CD14-positive monocyte (primary cell): Measurements from ENCODE around the gene CACNB1. TPM values are rescaled to one million over a fixed set of nuclear protein-coding genes. Genes with fewer than 3 reads are reported as not detected.

Source experiments
- DNase-seq, 3 donors: peaks; one replicate each; pipeline ENCODE4 v3.0.0-alpha.2; 2011 to 2022
- H2AFZ ChIP-seq: 2 replicates; pipeline ENCODE4 v1.6.0; 2012; ENCODE audit warnings: mild to moderate bottlenecking, low read depth, low read length, inconsistent platforms; ENCODE audit not compliant: insufficient read depth, poor library complexity, severe bottlenecking
- H3K27ac ChIP-seq, 2 donors: 1 replicate in 1 of 2; 2 replicates in 1 of 2; pipeline ENCODE4 v1.5.1; 2012 to 2013; ENCODE audit warnings: low read length in 2 of 2, control low read depth in 1 of 2, inconsistent platforms in 1 of 2, low read depth in 1 of 2, mild to moderate bottlenecking in 1 of 2
- H3K27me3 ChIP-seq, 2 donors: one replicate each; pipeline versions ENCODE4 v1.6.0 to v1.6.1; 2011 to 2013; ENCODE audit warnings: low read length in 2 of 2; ENCODE audit not compliant: control insufficient read depth in 2 of 2, insufficient read depth in 2 of 2
- H3K36me3 ChIP-seq, 2 donors: replicated peaks in 1 of 2; 1 replicate in 1 of 2; 2 replicates in 1 of 2; pipeline versions ENCODE4 v1.5.1 to v1.6.1; 2012 to 2013; ENCODE audit warnings: low read length in 2 of 2, control low read depth in 1 of 2, inconsistent platforms in 1 of 2, mild to moderate bottlenecking in 1 of 2; ENCODE audit not compliant: insufficient read depth in 2 of 2, control insufficient read depth in 1 of 2
- H3K4me1 ChIP-seq, 2 donors: 1 replicate in 1 of 2; 2 replicates in 1 of 2; pipeline versions ENCODE4 v1.5.1 to v1.6.1; 2012 to 2013; ENCODE audit warnings: low read length in 2 of 2, control low read depth in 1 of 2, inconsistent platforms in 1 of 2, mild to moderate bottlenecking in 1 of 2, moderate library complexity in 1 of 2; ENCODE audit not compliant: insufficient read depth in 2 of 2, control insufficient read depth in 1 of 2
- H3K4me2 ChIP-seq: replicated peaks from 2 replicates; pipeline ENCODE3; 2012; ENCODE audit warnings: low read length, moderate library complexity, mild to moderate bottlenecking; ENCODE audit not compliant: poor library complexity, severe bottlenecking; ENCODE audit errors: extremely low read depth
- H3K4me3 ChIP-seq, 3 experiments: fragments of 200-600 bp in 1 of 3; sonication (generic) in 1 of 3; replicated peaks in 1 of 3; 1 replicate in 2 of 3; 2 replicates in 1 of 3; pipeline ENCODE4 v1.5.1; 2011 to 2013; ENCODE audit warnings: low read length in 3 of 3, mild to moderate bottlenecking in 3 of 3, control low read depth in 2 of 3, low read depth in 2 of 3, inconsistent platforms in 1 of 3, moderate library complexity in 1 of 3
- H3K79me2 ChIP-seq: 2 replicates; pipeline ENCODE4 v1.6.0; 2012; ENCODE audit warnings: mild to moderate bottlenecking, control low read depth, inconsistent platforms, low read length, moderate library complexity; ENCODE audit not compliant: insufficient read depth
- H3K9ac ChIP-seq: 2 replicates; pipeline ENCODE4 v1.6.0; 2017; ENCODE audit warnings: low read length, mild to moderate bottlenecking; ENCODE audit not compliant: insufficient read depth, poor library complexity, severe bottlenecking
- H3K9me3 ChIP-seq, 2 donors: replicated peaks in 1 of 2; 1 replicate in 1 of 2; 2 replicates in 1 of 2; pipeline versions ENCODE4 v1.5.1 to v1.6.1; 2012 to 2013; ENCODE audit warnings: low read length in 2 of 2, control low read depth in 1 of 2; ENCODE audit not compliant: control insufficient read depth in 1 of 2, insufficient read depth in 1 of 2
- H4K20me1 ChIP-seq: 2 replicates; pipeline ENCODE4 v1.6.0; 2012; ENCODE audit warnings: mild to moderate bottlenecking, low read length, control low read depth, moderate library complexity; ENCODE audit not compliant: insufficient read depth
- H3K27ac Mint-ChIP-seq, 7 donors: one replicate each; pipeline ENCODE4 v1.8.0; 2020; ENCODE audit warnings: mild to moderate bottlenecking in 7 of 7, mixed read lengths in 7 of 7, moderate library complexity in 6 of 7, inconsistent platforms in 2 of 7
- H3K27me3 Mint-ChIP-seq, 3 donors: one replicate each; pipeline ENCODE4 v1.8.0; 2021 to 2022; ENCODE audit warnings: low read depth in 3 of 3, mild to moderate bottlenecking in 3 of 3, mixed read lengths in 3 of 3, moderate library complexity in 3 of 3, inconsistent platforms in 1 of 3
- H3K36me3 Mint-ChIP-seq, 2 donors: one replicate each; pipeline ENCODE4 v1.8.0; 2020; ENCODE audit warnings: mixed read lengths in 2 of 2, inconsistent platforms in 1 of 2, mild to moderate bottlenecking in 1 of 2
- H3K4me1 Mint-ChIP-seq: one replicate; pipeline ENCODE4 v1.8.0; 2020; ENCODE audit warnings: mild to moderate bottlenecking, mixed read lengths
- H3K4me3 Mint-ChIP-seq, 2 donors: one replicate each; pipeline ENCODE4 v1.8.0; 2020; ENCODE audit warnings: mild to moderate bottlenecking in 2 of 2, mixed read lengths in 2 of 2, moderate library complexity in 1 of 2
- H3K9me3 Mint-ChIP-seq, 7 donors: one replicate each; pipeline ENCODE4 v1.8.0; 2020 to 2022; ENCODE audit warnings: mixed read lengths in 7 of 7, mild to moderate bottlenecking in 6 of 7, moderate library complexity in 6 of 7, inconsistent platforms in 2 of 7
- WGBS: methylation state at CpG from one replicate; pipeline ENCODE4 v1.1.5; 2013; ENCODE audit warnings: missing lambda C conversion rate; ENCODE audit not compliant: insufficient coverage; 5-methylcytosine and 5-hydroxymethylcytosine counted together
- intact Hi-C, 2 donors: fragments of 100-400 bp; cut with micrococcal nuclease; formaldehyde crosslinking; loops; one replicate each; pipeline versions ENCODE4 v1.15.0 to v1.15.1; 2023
- polyA plus RNA-seq, 3 donors: library from polyadenylated mRNA; depleted of rRNA in 1 of 3; unstranded in 2 of 3; stranded (reverse) in 1 of 3; fragments of 300-500 nt in 2 of 3; fragments of >200 nt in 1 of 3; fragmentation: Illumina TruSeq in 2 of 3; gene quantifications; 1 replicate in 2 of 3; 2 replicates in 1 of 3; pipeline ENCODE4 v1.2.3, GENCODE V29; 2012 to 2021
- TF ChIP-seq, protein P1 (sequence below): fragments of 200-600 bp; IDR thresholded peaks from one replicate; pipeline ENCODE4 v1.8.0; 2022; ENCODE audit warnings: antibody characterized with exemption, mild to moderate bottlenecking

Gene CACNB1
- polyA plus RNA-seq, 3 donors = 0.13 to 22.1 (median 0.31) TPM

DNA sequence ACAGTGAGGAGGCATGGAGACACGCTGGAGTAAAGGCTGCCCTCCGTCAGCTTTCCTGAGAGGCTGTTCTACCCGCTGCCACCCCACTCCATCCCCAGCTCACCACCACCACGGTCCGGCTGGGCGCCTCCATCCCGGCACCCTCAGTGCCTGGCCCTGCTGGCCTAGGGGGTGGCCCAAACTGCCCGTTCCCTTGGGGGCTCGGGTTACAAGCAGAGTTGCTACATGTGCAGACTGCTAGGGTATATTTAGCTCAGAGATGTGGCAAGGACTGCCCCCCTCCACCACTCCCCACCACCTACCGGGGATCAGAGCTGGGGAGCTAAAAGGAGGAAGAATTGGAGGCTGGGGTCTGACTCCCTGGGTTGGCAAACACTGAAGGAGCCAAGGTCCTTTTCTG, 4.1 kb downstream of the CACNB1 start:
- WGBS = 100% methylated on average over 1 of the region's 10 CpGs
- no peak overlapping the region for H3K4me2 ChIP-seq
- H3K79me2 ChIP-seq = no peaks in the 10 kb centered on the region
- H3K9me3 ChIP-seq = no peaks in the 10 kb centered on the region
- no peak overlapping the region for H3K9ac ChIP-seq
- peaks cover 34 to 44% of the 10 kb centered on the region in 2 donors for H3K36me3 Mint-ChIP-seq
- no peak overlapping the region for H3K4me3 Mint-ChIP-seq
- peaks cover 3% of the 10 kb centered on the region for H4K20me1 ChIP-seq
- H3K27ac ChIP-seq = no peak overlapping the region
- H2AFZ ChIP-seq = no peak overlapping the region
- no peaks in the 10 kb centered on the region for H3K9me3 Mint-ChIP-seq
- peaks cover 0 to 3% (median 2%) of the 10 kb centered on the region in 3 donors for H3K27me3 Mint-ChIP-seq
- TF ChIP-seq, protein P1, sequence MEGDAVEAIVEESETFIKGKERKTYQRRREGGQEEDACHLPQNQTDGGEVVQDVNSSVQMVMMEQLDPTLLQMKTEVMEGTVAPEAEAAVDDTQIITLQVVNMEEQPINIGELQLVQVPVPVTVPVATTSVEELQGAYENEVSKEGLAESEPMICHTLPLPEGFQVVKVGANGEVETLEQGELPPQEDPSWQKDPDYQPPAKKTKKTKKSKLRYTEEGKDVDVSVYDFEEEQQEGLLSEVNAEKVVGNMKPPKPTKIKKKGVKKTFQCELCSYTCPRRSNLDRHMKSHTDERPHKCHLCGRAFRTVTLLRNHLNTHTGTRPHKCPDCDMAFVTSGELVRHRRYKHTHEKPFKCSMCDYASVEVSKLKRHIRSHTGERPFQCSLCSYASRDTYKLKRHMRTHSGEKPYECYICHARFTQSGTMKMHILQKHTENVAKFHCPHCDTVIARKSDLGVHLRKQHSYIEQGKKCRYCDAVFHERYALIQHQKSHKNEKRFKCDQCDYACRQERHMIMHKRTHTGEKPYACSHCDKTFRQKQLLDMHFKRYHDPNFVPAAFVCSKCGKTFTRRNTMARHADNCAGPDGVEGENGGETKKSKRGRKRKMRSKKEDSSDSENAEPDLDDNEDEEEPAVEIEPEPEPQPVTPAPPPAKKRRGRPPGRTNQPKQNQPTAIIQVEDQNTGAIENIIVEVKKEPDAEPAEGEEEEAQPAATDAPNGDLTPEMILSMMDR = no peak
- intact Hi-C loops = no loop called here
- H3K4me1 Mint-ChIP-seq = peaks cover 23% of the 10 kb centered on the region
- H3K4me3 ChIP-seq = no peak overlapping the region
- H3K27me3 ChIP-seq = no peaks in the 10 kb centered on the region
- peaks cover 23 to 30% of the 10 kb centered on the region in 2 donors for H3K4me1 ChIP-seq
- H3K27ac Mint-ChIP-seq = no peak overlapping the region
- no peak for DNase-seq
- H3K36me3 ChIP-seq = peaks cover 23 to 42% of the 10 kb centered on the region in 2 donors

DNA sequence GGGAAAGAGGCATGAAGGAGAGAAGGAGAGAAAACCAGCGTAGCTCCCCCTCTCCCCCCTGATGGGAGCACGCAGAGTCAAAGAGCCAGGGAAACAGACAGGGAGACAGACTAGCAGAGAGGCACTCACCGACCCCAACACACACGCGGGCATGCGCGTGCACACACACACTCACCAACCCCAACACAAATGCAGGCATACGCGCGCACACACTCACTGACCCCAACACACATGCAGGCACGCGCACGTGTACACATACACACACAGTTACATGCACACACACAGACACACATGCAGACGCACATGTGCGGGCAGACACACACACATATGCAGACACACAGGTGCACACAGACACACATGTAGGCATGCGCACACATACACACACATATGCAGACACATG, 4.6 kb downstream of the CACNB1 start:
- Mint-ChIP-seq H3K4me3 (no peak overlapping the region), H3K9me3 (no peaks in the 10 kb centered on the region), H3K4me1 (peaks cover 18% of the 10 kb centered on the region), H3K27me3 (peaks cover 0 to 3% (median 2%) of the 10 kb centered on the region in 3 donors), H3K36me3 (peaks cover 35 to 49% of the 10 kb centered on the region in 2 donors), H3K27ac (no peak overlapping the region)
- Histone ChIP-seq H3K27ac (no peak overlapping the region), H4K20me1 (peaks cover 3% of the 10 kb centered on the region), H2AFZ (no peak overlapping the region), H3K9me3 (no peaks in the 10 kb centered on the region), H3K36me3 (peaks cover 24 to 47% of the 10 kb centered on the region in 2 donors), H3K27me3 (no peaks in the 10 kb centered on the region), H3K9ac (no peak overlapping the region), H3K79me2 (no peaks in the 10 kb centered on the region), H3K4me1 (peaks cover 19 to 25% of the 10 kb centered on the region in 2 donors), H3K4me3 (no peak overlapping the region), H3K4me2 (no peak overlapping the region)
- TF ChIP-seq, protein P1 = no peak
- intact Hi-C loops = no loop called here
- 96% methylated on average over 12 of the region's 16 CpGs for WGBS
- no peak for DNase-seq
